Activated gamma-delta T cell treated with Interleukin-2 at 50 U/mL for 16 hours (primary cell): ENCODE measurements around the gene KRTAP12-3.
"Not testable (repeated sequence)": the region's sequence is repeated elsewhere in the genome, so short reads cannot be mapped to it uniquely, and the experiment has no call there.

Experiments used
- DNase-seq: peaks from one replicate; pipeline ENCODE4 v3.0.0-alpha.2; 2020

The KRTAP12-3 gene

GRCh38 chr21:44627831-44628233, 29.9 kb upstream of the KRTAP12-3 start:
- DNase-seq: not testable (repeated sequence)

- no peak for DNase-seq
Observed at GRCh38 chr21:44628707-44629391, 28.9 kb upstream of the KRTAP12-3 start.

GRCh38 chr21:44630440-44630839, 27.3 kb upstream of the KRTAP12-3 start:
- DNase-seq: no peak

GRCh38 chr21:44632067-44632466, 25.7 kb upstream of the KRTAP12-3 start:
- no peak for DNase-seq

- no peak for DNase-seq
Observed at GRCh38 chr21:44636209-44637017, 21.3 kb upstream of the KRTAP12-3 start.

- no peak for DNase-seq
Observed at GRCh38 chr21:44637018-44637850, 20.5 kb upstream of the KRTAP12-3 start, which contains the start of gene KRTAP10-10. Gene KRTAP10-10 (plus strand): TSS chr21:44637356. CDS start chr21:44637418, 62 bp downstream.

GRCh38 chr21:44637851-44638348, 19.8 kb upstream of the KRTAP12-3 start:
- not testable (repeated sequence) for DNase-seq

- DNase-seq: not testable (repeated sequence)
Observed at GRCh38 chr21:44638506-44639330, 19.0 kb upstream of the KRTAP12-3 start.

GRCh38 chr21:44639331-44639655, 18.4 kb upstream of the KRTAP12-3 start:
- no peak for DNase-seq

GRCh38 chr21:44640761-44641160, 17.0 kb upstream of the KRTAP12-3 start:
- no peak for DNase-seq

GRCh38 chr21:44643741-44644310, 13.9 kb upstream of the KRTAP12-3 start:
- no peak for DNase-seq

GRCh38 chr21:44644878-44645277, 12.9 kb upstream of the KRTAP12-3 start:
- DNase-seq: no peak

- not testable (repeated sequence) for DNase-seq
Observed at GRCh38 chr21:44646366-44647221, 11.1 kb upstream of the KRTAP12-3 start, which contains the start of gene KRTAP10-11. Gene KRTAP10-11 (plus strand): TSS chr21:44646414. CDS start chr21:44646459, 45 bp downstream.

GRCh38 chr21:44647222-44647552, 10.5 kb upstream of the KRTAP12-3 start:
- no peak for DNase-seq

- DNase-seq: no peak
Observed at GRCh38 chr21:44648557-44649311, 9.0 kb upstream of the KRTAP12-3 start.

- no peak for DNase-seq
Observed at GRCh38 chr21:44649521-44650100, 8.1 kb upstream of the KRTAP12-3 start.

- DNase-seq: no peak
Observed at GRCh38 chr21:44650265-44650972, 7.3 kb upstream of the KRTAP12-3 start.

GRCh38 chr21:44650973-44651675, 6.6 kb upstream of the KRTAP12-3 start:
- DNase-seq: no peak
